SH-SY5Y (cell line): ENCODE measurements around the gene ATP2A1.

ENCODE experiments used
- GATA2 ChIP-seq: IDR thresholded peaks from 2 replicates; pipeline ENCODE4 v1.6.1; 2011; ENCODE audit warnings: mild to moderate bottlenecking, low read depth, low read length
- GATA3 ChIP-seq: IDR thresholded peaks from 2 replicates; pipeline ENCODE4 v1.6.1; 2011; ENCODE audit warnings: low read depth, mild to moderate bottlenecking, low read length, moderate library complexity

DNA sequence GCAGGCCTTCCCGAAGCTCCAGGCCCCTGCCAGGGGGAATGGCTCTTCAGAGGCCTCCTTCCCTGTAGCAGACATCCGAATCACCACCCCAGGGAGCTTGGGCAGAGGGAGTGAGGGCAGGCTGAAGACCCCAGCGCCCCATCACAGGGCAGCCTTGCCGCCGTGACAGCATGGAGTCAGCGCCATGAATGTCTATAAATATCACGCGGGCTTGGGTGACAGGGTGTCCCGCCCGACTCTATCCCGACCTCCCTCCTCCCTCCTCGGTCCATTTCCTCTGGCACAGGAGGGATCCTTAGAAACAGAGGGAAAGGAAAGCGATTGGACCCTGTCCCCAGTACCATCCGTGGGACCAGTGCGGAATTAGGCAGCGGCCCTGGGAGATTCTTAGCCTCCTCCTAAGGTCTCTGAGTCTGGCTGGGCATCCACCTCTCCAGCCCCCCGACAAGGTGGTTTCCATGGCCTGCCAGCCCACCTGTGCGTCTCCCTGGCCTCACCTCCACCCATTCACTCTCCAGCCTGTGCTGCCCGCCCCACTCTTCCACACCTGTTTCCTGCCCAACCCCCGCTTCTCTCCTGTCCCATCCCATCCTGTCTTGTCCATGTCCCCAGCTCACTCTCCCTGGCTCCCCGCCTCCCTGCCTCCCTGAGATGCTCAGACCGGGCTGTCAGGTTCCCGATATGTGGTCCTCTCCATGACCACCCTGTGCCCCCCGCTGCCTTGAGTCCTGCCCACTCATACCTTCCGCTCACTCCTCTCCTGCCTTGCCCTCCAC is 5.1 kb downstream of the ATP2A1 start:
- TF ChIP-seq GATA2: no peak
- no peak for TF ChIP-seq GATA3
